NCI-H345 (cell line): ENCODE measurements around the gene PAPOLB.
"Not testable (repeated sequence)": the region's sequence is repeated elsewhere in the genome, so short reads cannot be mapped to it uniquely, and the experiment has no call there.

ENCODE experiments used
- DNase-seq: peaks from one replicate; lab custom pipeline; 2025; lab: John Stamatoyannopoulos, UW

PAPOLB gene

DNA sequence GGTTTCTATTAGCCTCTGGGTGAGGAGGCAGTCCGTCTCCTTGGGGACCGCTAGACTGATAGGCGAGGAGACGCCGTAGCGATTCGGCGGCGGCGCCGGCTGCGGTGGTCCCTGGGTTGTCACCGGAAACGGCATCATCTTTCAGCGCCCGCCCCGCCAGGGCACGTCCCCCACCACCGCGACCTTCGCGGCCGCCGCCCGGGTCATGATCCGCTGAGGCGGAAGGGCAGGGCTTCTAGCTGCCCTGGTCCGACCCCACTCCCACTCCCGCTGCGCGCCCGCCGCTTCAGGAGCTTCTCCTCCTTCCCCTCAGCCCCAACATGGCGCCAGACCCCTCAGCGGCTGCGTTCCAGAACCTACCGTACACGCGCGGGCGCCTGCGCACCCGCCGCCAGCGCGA, at the start of gene PAPOLB:
Gene PAPOLB, minus strand, starts transcription at position 358 of the 400 bp plus-strand sequence. Its CDS starts 220 bp downstream, at position 138.
- no peak for DNase-seq

DNA sequence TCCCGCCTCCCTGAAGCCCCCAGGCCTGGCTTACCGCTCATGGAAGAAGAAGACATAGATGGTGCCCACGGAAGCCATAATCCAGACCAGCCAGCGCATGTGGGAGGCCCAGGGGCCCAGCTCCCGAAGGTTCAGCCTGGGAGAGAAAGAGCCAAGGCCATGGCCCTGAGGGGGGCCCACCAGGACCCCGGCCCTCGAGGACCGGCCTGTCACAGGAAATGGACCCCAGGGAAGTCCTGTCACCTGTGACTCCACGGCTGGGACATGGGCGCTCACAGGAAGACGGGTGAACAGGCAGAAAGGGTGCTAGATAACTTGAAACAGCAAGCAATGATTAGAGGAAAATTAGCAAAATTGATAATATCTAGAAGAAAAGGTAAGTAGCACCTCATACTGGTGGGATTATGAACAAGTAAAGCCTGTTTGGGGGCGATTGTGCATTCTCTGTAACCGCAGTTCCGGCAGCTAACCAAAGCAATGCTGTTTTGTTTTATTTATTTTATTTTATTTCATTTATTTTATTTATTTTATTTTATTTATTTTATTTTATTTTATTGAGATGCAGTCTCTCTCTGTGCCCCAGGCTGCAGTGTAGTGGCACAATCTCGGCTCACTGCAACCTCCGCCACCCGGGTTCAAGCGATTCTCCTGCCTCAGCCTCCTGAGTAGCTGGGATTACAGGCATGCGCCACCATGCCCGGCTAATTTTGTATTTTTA, 49.4 kb upstream of the PAPOLB start:
- no peak for DNase-seq

DNA sequence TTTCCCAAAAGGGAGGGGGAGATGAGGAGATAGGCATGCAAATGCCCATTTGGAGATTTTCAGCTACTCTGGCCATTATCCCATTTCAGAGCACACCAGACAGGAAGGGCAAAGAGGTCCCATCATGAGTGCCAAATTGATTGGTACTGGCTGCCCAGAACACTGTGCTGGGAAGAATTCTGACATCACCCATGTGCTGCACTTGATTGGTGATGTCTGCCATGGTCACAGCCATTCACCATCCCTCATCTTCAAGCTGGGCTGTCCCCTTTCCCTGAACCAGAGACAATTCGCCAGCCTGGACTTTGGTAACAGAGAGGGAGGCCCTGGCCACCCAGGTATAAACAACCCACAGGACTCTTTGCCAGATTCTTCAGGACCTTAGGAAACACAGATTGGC, 44.9 kb upstream of the PAPOLB start:
- DNase-seq: no peak

DNA sequence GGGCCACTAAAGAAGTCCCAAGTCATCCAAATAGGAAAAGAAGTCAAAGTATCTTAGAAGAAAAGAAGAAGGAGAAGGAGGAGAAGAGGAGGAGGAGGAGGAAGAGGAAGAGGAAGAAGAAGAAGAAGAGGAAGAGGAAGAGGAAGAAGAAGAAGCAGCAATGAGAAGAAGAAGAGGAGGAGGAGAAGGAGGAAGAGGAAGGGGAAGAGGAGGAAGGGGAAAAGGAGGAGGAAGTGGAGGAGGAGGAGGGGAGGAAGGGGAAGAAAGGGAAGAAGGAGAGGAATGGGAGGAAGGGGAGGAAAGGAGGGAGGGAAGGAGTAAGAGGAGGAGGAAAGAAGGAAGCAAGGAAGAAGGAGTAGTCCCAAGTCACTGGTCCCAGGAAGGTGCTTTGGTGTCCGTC, 43.3 kb upstream of the PAPOLB start:
- DNase-seq: no peak

DNA sequence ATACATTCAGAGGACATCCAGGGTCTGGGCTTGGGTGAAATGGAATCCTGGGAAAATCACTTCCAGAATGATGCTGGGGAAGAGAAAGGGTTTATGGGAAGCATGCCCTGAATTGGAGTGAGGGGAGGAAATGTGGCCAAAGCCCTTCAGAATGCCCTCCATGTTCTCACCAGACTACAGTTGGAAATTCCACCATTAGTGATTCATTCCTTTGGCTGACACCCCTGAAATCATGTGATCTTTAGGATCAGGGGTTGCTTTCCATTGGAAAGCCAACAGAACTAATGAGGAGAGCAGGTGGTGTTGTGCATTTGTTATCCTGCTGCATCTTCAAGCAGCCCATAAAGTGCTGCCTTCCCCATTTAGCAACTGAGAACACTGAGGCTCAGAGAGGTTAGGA, 42.5 kb upstream of the PAPOLB start:
- no peak for DNase-seq

DNA sequence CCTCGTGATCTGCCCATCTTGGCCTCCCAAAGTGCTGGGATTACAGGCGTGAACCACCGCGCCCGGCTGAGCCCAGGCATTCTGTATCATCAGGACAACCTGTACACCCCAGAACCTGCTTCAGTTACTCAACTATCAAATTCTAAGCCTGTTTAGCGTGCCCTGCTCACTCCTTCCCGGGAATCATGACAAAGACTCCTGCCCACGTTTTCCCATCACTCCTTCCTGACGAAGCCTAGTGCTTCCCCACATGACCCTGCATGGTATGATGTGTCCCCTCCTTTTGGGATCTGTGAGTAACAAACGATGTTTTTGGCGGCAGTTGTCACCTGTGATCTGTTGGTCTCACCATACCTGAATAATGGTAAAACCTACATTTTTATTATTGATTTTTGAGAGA, 33.9 kb upstream of the PAPOLB start:
- DNase-seq: no peak

DNA sequence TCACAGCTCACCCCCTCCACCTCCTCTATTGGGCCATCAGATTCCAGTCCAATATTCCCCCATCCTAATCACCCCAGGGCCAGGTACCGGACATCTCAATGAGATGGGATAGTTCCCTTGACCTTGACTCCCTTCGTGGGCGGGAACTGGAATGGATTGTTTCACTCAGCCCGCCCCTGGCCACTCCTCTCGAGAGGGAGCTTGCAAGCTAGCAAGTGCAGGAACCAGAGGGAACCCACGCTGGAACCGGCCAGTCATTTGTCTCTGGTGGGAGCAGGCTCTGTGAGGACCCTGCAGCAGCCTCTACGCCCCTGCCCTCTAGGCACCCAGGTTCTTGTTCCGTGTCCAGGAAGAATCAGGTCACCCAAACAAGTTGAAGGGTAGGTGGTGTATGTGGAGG, 32.7 kb upstream of the PAPOLB start:
- DNase-seq: no peak

DNA sequence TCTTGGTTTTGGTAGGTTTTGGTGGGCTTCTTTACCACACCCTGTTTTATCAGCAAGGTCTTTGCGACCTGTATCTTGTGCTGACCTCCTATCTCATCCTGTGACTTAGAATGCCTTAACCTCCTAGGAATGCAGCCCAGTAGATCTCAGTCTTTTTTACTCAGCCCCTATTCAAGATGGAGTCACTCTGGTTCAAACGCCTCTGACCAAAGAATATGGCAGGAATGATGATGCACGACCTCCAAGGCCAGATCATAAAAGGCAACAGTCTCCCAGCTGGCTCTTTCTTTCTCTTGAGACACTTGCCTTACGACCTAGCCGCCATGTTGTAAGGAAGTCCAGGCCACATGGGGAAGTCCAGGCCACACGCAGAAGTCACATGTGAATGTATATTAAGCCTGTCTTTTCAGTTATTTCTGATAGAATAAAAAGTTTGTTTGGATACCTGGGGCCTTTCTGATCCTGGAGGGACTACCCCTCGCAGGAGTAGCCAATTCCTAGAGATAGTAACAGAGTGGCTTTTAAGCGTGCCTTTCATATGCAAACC, 32.2 kb upstream of the PAPOLB start:
- no peak for DNase-seq

DNA sequence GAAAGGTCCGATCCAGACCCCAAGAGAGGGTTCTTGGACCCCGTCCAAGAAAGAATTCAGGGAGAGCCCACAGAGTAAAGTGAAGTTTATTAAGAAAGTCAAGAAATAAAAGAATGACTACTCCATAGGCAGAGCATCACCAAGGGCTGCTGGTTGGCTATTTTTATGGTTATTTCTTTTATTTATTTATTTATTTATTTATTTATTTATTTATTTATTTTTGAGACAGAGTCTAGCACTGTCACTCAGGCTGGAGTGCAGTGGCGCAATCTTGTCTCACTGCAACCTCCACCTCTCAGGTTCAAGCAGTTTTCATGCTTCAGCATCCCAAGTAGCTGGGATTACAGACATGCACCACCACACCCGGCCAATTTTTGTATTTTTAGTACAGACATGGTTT, 31.4 kb upstream of the PAPOLB start:
- not testable (repeated sequence) for DNase-seq

DNA sequence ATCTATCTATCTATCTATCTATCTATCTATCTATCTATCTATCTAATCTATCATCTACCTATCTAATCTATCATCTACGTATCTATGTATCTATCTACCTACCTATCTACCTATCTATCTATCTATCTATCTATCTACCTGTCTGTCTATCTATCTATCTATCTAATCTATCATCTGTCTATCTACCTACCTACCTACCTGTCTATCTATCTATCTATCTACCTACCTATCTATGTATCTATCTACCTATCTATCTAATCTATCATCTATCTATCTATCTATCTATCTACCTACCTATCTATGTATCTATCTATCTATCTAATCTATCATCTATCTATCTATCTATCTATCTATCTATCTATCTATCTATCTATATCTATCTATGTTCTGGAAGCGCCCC, 29.7 kb upstream of the PAPOLB start:
- not testable (repeated sequence) for DNase-seq

DNA sequence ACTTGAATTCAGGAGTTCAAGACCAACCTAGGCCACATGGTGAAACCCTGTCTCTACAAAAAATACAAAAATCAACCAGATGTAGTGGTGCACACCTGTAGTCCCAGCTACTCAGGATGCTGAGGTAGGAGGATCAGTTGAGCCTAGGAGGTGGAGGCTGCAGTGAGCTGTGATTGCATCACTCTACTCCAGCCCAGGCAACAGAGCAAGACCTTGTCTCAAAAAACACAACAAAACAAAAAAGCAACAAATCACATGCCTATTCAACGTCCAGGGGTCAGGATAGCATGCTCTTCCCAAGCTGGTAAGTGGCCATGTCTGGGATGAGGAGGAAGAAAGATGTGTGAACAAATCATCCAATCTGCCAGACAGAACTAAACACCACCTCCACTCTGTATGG, 27.9 kb upstream of the PAPOLB start:
- no peak for DNase-seq

DNA sequence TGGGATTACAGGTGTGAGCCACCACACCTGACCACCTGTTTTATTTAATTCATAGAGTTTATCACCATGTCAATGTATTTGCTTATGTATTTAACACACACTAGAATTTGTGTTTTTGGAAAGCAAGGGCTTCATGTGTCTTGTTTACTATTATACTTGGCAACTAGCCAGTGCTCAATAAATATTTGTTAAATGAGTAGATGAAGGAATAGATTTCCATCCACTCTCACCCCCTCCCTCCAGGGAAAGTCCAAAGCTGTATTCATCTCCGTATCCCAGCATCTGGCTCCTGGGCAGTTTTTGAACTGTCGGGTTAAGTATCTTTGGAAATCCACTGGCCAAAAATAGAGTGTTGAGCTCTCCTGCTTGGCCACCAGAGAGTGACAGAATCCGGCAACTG, 26.3 kb upstream of the PAPOLB start:
- peak; percentile 39 for DNase-seq

DNA sequence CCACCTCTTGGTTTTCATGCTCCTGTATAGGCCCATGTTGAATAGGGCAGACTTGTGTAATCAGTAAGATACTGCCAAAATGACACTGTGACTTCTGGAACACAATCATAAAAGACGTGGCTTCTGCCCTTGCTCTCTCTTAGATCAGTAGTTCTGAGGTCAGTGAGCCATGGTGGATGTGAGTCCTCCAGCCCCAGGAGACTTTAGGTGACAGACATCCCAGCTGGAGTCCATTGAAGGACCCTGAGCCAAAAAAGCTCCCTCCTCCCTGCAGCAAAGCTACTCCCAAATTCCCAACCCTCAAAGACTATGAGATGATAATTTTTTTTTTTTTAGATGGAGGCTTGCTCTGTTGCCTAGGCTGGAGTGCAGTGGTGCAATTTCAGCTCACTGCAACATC, 24.8 kb upstream of the PAPOLB start:
- DNase-seq: no peak

DNA sequence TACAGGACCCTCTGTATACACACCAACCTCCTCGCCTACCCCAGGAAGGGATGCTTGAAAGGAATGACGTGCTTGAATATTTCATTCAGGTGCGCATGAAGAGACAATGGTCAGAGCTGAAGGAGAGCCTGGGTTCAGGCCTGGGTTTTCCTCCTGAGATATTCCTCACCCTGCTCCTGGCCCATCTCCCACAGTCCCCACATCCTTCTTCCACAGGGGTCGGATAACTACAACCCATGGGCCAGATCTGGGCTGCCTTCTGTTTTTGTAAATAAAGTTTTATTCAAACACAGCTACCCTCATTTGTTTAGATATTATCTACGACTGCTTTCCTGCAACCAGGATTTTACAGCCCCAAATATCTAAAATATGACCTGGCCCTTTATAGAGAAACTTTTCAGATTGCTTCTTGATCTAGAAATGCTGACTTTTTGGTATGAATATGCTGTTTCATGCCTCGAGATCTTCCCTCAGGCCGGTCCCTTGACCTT, 23.5 kb upstream of the PAPOLB start:
- DNase-seq: no peak

DNA sequence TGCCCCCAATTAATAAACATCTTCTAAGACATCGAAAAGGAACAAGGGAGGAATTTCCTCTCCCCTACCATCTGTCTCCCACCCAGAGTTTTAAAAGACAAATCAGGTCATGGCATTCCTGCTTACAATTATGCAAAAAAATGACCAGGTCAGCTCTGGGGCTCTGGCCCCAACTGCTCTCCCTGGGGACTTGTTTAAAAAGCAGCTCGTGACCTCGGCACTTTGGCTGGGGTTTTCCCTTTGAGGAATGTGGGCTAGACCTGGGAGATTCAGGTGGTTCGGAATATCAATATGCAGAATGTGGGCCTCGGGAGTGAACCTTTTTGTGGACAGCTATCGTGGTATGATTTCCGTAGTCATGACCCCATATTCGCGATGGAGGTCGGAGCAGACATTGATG, 22.3 kb upstream of the PAPOLB start:
- DNase-seq: no peak

DNA sequence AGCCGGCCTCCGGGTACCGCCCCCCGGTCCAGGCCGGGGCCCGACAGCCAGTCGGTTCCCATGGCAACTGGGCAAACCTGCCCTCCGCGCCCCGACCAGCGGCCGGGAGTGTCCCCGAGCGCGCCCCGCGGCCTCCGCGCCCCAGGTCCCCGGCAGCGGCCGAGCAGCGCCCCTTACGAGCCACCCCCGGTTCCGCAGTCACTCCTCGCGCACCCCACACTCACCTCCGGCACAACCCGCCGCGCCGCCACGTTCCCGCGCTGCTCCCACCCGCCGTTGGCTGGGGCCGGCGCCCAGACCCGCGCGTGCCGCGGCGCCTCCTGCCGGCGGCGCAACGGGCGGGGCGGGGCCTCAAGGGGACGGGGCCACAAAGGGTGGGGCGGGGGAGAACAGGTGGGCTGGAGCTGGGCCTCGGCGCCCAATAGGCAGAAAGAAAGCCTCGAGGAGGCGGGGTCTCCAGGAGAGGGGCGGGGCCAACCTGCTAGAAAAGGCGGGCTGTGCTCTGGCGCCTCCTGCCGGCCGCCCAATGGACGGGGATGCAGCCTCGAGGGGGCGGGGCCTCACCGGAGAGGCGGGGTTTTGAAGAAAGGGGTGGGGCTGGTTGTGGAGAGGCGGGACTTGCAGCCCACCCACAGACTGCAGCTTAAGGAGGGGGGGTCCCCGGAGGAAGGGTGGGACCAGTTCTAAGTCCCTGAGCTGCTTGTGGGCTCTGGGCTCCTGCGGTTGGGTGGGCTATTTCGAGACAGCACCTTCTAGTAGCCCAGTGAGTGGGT, 21.7 kb upstream of the PAPOLB start, which contains the start of gene RADIL:
Gene RADIL, minus strand, starts transcription at position 345 of the 773 bp plus-strand sequence. CDS start 5,577 bp downstream, outside the sequence.
- DNase-seq: peak; percentile 95

DNA sequence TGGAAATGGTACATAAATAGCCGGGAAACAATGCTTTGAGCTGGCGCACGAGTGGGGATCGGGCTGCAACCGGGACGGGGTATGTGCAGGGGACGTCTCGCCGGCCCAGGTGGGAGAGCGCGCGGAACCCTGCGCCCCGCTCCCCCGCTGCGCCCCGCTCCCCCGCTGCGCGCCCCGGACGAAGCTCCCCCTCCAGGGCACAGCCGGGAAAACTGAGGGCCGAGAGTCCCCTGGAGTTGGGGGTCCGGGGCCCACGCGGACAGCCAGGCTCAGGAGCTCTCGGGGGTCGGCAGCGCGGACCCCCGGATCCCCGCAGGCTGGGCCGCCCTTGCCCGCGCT, 21.2 kb upstream of the PAPOLB start:
- DNase-seq: no peak

DNA sequence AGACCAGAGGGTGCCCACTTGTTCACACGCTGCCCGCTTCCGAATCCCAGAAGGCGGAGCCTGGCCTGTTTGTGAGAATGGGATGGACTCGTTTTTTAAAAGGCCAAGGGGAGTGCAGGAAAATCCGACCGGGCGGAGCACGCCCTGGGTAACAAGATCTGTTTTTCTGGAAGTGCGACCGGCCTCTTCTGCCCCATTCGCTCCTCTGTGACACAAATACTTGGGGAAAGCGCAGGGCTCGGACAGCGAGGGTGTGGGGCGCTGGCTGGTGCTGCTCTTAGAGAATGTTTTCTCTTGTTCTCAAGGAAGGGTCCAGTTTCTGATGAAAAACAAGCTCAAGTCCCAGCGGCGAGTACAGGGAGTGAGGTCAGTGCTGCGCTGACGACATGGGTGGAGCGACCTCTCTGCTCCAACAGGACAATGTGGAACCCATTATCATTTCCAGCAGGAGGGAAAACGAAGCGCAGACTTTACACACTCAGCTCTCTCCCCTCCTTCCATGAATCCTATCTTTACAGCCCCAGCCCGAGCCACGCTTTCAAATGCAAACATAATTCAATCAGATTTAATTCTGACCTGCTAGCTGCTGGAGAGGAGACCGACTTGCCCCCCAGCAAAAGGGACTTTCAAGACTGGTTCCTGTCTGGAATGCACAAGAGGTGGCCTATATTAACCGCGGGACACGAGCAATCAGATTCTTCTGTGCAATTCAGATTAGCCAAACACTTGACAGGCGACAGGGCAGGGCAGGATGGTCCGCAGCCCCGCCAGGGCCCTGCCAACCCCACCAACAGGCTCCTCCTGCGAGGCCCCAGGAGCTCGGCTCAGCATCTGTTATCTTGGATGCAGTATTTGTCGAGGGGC, 20.6 kb upstream of the PAPOLB start:
- peak; percentile 11 for DNase-seq

DNA sequence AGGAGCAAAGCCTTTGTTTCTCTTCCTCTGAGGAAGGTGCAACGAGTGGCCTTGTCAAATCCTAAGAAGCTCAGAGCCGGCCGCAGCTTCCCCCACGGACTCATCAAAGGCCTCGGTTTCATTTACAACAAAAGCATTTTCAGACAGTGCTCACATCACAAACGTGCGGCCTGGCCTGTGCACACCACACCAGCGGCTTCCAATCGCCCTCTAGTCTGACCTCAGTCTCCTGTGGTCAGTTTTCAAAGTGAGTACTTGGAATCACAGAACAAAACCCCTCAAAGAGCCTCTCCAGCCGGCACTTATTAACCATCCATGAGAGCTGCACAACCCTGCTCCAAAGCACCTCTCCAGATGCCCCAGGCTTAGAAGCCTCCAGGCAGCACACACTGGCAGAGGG, 18.4 kb upstream of the PAPOLB start:
- no peak for DNase-seq

DNA sequence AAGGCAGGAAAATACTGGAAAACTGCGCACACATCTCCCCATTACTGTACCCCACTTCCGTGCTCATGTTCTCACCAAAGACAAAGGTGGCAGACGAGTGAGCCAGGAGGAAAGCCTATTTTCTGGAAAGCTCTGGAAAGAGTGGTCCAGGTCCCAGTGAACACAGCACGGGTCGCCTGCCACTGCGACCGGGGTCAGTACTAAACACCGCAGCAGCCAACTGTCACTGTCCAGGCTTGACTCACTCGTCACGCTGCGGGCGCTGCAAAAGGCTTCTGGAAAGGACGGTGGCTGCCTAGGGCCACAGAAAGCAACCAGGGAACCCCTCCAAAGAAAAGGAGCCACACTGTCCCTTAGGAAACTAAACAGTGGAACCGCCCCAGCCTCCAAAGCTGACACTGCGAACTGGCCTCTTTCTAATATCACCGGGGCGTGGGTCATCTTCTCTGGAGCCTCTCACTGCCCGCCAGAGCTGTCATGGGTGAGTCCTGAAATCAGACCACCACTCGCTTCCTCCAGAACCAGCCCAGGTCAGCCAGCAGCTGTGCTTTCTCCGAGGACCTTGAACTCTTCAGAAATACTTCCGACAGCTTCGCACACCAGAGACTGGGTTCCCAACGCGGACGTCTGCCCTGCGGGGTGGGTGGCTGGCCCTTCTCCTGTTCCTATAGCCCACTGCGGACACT, 17.7 kb upstream of the PAPOLB start:
- DNase-seq: no peak
